Measurements from ENCODE around the gene RARS2.

DNA sequence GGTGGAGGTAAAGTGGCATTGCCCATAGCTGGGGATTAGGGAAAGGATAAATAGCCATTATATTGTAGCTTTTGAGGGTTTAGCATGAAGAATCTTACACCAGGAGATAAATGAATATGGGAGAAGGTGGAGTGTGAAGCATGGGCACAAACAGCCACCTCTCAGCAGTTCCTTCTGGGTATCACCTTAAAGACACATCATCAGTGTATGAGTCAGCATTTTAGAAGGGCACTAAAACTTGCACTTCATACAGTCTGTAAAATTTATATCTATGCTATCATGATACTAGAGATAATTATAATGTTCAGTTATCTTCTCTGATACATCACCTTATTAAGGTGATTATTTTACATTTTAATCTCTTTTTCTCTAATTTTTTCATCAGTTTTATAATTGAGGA is 91.7 kb downstream of the RARS2 start:
- TF ChIP-seq, protein P1, sequence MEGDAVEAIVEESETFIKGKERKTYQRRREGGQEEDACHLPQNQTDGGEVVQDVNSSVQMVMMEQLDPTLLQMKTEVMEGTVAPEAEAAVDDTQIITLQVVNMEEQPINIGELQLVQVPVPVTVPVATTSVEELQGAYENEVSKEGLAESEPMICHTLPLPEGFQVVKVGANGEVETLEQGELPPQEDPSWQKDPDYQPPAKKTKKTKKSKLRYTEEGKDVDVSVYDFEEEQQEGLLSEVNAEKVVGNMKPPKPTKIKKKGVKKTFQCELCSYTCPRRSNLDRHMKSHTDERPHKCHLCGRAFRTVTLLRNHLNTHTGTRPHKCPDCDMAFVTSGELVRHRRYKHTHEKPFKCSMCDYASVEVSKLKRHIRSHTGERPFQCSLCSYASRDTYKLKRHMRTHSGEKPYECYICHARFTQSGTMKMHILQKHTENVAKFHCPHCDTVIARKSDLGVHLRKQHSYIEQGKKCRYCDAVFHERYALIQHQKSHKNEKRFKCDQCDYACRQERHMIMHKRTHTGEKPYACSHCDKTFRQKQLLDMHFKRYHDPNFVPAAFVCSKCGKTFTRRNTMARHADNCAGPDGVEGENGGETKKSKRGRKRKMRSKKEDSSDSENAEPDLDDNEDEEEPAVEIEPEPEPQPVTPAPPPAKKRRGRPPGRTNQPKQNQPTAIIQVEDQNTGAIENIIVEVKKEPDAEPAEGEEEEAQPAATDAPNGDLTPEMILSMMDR (IDR thresholded peaks at IDR 0.05), result no peak
- TF ChIP-seq POLR2AphosphoS5 (IDR thresholded peaks at IDR 0.05) (no peak), EP300 (IDR thresholded peaks at IDR 0.05; ENCODE audit: low read depth) (no peak), POLR2A (IDR thresholded peaks at IDR 0.05) (no peak)

Data from transverse colon (tissue), 4 donors.